HepG2 (cell line): ENCODE data around the gene KCNMB2. TPM values are rescaled to one million over a fixed set of nuclear protein-coding genes. Genes with fewer than 3 reads are reported as not detected.

ENCODE experiments used
- ATAC-seq: fragments of 200-7000 bp; cut with Tn5 transposase; 3 replicates; pipeline ENCODE4 v1.9.1; 2020; ENCODE audit warnings: mild to moderate bottlenecking, moderate library complexity
- BruUV-seq: library from RNA; stranded (reverse); fragments of 400-500 nt; replicated peaks from 2 replicates; lab custom pipeline; 2021; lab: Mats Ljungman, UMichigan
- CTCF ChIA-PET: fragments of 300-600 bp; formaldehyde crosslinking; extraction: SDS; loops from one replicate; lab custom pipeline; 2021; ENCODE audit warnings: low total read pairs, inconsistent platforms, low intra/inter-chr PET ratio; lab: Yijun Ruan, JAX
- POLR2A ChIA-PET: fragments of 350-600 bp; sonication (Branson Sonifier 250); formaldehyde crosslinking; loops from one replicate; lab custom pipeline; 2020; ENCODE audit warnings: antibody characterized with exemption, inconsistent platforms; lab: Yijun Ruan, JAX
- DNase-seq: peaks from one replicate; pipeline ENCODE4 v3.0.0-alpha.2; 2015; ENCODE audit warnings: low spot score
- FAIRE-seq: peaks from 3 replicates; lab custom pipeline; 2011; peaks lifted over from hg19 to GRCh38; lab: Jason Lieb, UNC
- H2AFZ ChIP-seq: one replicate; pipeline ENCODE4 v1.6.1; 2011; ENCODE audit warnings: low read length, inconsistent platforms
- H3K27ac ChIP-seq: fragments of 300-600 bp; 3 replicates; pipeline ENCODE4 v1.8.0; 2011; ENCODE audit warnings: mixed run types, mild to moderate bottlenecking, mixed read lengths, low read length, inconsistent platforms; ENCODE audit not compliant: insufficient read depth; ENCODE audit errors: extremely low read length
- H3K27me3 ChIP-seq, 2 experiments: fragments of 200-600 bp in 1 of 2; 2 replicates in 1 of 2; 3 replicates in 1 of 2; pipeline versions ENCODE4 v1.6.0 to v1.8.0; 2011; ENCODE audit warnings: low read length in 2 of 2, mild to moderate bottlenecking in 2 of 2, moderate library complexity in 2 of 2, inconsistent platforms in 1 of 2; ENCODE audit not compliant: insufficient read depth in 2 of 2, control insufficient read depth in 1 of 2
- H3K36me3 ChIP-seq, 2 experiments: fragments of 200-600 bp in 1 of 2; replicated peaks in 1 of 2; 2 replicates in 1 of 2; 3 replicates in 1 of 2; pipeline versions ENCODE4 v1.5.1 to v1.8.0; 2011; ENCODE audit warnings: low read length in 2 of 2, inconsistent platforms in 1 of 2; ENCODE audit not compliant: insufficient read depth in 2 of 2, control insufficient read depth in 1 of 2
- H3K4me1 ChIP-seq: 2 replicates; pipeline ENCODE4 v1.5.1; 2012; ENCODE audit warnings: low read length, inconsistent platforms; ENCODE audit not compliant: insufficient read depth
- H3K4me2 ChIP-seq: 2 replicates; pipeline ENCODE4 v1.6.0; 2011; ENCODE audit warnings: low read depth, low read length, inconsistent platforms
- H3K4me3 ChIP-seq, 3 experiments: fragments of 200-600 bp in 1 of 3; sonication (generic), shearing (Covaris generic) in 1 of 3; replicated peaks in 1 of 3; 2 replicates each; pipeline ENCODE4 v1.5.1; 2011 to 2016; ENCODE audit warnings: low read length in 3 of 3, inconsistent platforms in 2 of 3, low read depth in 2 of 3, mild to moderate bottlenecking in 2 of 3, control low read depth in 1 of 3, mixed read lengths in 1 of 3; ENCODE audit not compliant: insufficient read depth in 1 of 3
- H3K79me2 ChIP-seq: one replicate; pipeline ENCODE4 v1.6.1; 2011; ENCODE audit warnings: low read length, inconsistent platforms; ENCODE audit not compliant: insufficient read depth
- H3K9ac ChIP-seq: 2 replicates; pipeline ENCODE4 v1.6.0; 2011; ENCODE audit warnings: mild to moderate bottlenecking, low read depth, low read length, inconsistent platforms; ENCODE audit not compliant: insufficient read depth
- H3K9me3 ChIP-seq: 2 replicates; pipeline ENCODE4 v1.5.1; 2012; ENCODE audit warnings: mild to moderate bottlenecking, low read length
- H4K20me1 ChIP-seq: 2 replicates; pipeline ENCODE4 v1.6.0; 2011; ENCODE audit warnings: inconsistent platforms, mild to moderate bottlenecking, low read length, moderate library complexity; ENCODE audit not compliant: insufficient read depth
- AHDC1 ChIP-seq: sonication (generic); formaldehyde crosslinking; IDR thresholded peaks from 2 replicates; pipeline ENCODE4 v1.5.1; 2020; ENCODE audit warnings: mild to moderate bottlenecking, missing genetic modification reagents, borderline replicate concordance
- DMTF1 ChIP-seq: sonication (generic); formaldehyde crosslinking; IDR thresholded peaks from 2 replicates; pipeline ENCODE4 v1.4.0; 2020; ENCODE audit warnings: mild to moderate bottlenecking, missing genetic modification reagents
- FOXC1 ChIP-seq: sonication (generic); formaldehyde crosslinking; IDR thresholded peaks from 2 replicates; pipeline ENCODE4 v1.8.0; 2022; ENCODE audit warnings: mild to moderate bottlenecking, missing genetic modification reagents, borderline replicate concordance
- GATA4 ChIP-seq: sonication (generic); IDR thresholded peaks from 2 replicates; pipeline ENCODE4 v1.6.1; 2016; ENCODE audit warnings: antibody characterized with exemption, low read depth, borderline replicate concordance
- GTF3A ChIP-seq: sonication (generic); formaldehyde crosslinking; conservative IDR thresholded peaks from 2 replicates; pipeline ENCODE4 v1.4.0; 2020; ENCODE audit warnings: mild to moderate bottlenecking, missing genetic modification reagents
- HDAC2 ChIP-seq: sonication (generic); formaldehyde crosslinking; IDR thresholded peaks from 2 replicates; pipeline ENCODE4 v1.4.0; 2020; ENCODE audit warnings: missing genetic modification reagents
- ISL2 ChIP-seq: sonication (generic); formaldehyde crosslinking; IDR thresholded peaks from 2 replicates; pipeline ENCODE4 v1.5.0; 2020; ENCODE audit warnings: missing genetic modification reagents
- PAXIP1 ChIP-seq: sonication (generic); formaldehyde crosslinking; conservative IDR thresholded peaks from 2 replicates; pipeline ENCODE4 v1.4.0; 2020; ENCODE audit warnings: mild to moderate bottlenecking, missing genetic modification reagents, moderate library complexity
- PTBP1 ChIP-seq: fragments of 200-400 bp; formaldehyde crosslinking; IDR thresholded peaks from 2 replicates; pipeline ENCODE4 v1.6.1; 2018; ENCODE audit warnings: low read length, low read depth; ENCODE audit not compliant: poor library complexity, severe bottlenecking
- ZFP36L1 ChIP-seq: sonication (generic); formaldehyde crosslinking; IDR thresholded peaks from 2 replicates; pipeline ENCODE4 v1.8.0; 2022; ENCODE audit warnings: mild to moderate bottlenecking, missing genetic modification reagents, moderate library complexity
- ZNF670 ChIP-seq: sonication (generic); formaldehyde crosslinking; IDR thresholded peaks from 2 replicates; pipeline ENCODE4 v1.8.0; 2022; ENCODE audit warnings: mild to moderate bottlenecking, missing genetic modification reagents, borderline replicate concordance
- ZNF773 ChIP-seq: sonication (generic); formaldehyde crosslinking; IDR thresholded peaks from 2 replicates; pipeline ENCODE4 v1.4.0; 2020; ENCODE audit warnings: missing genetic modification reagents, borderline replicate concordance
- ZSCAN21 ChIP-seq: sonication (generic); formaldehyde crosslinking; IDR thresholded peaks from 2 replicates; pipeline ENCODE4 v1.8.0; 2022; ENCODE audit warnings: mild to moderate bottlenecking, missing genetic modification reagents, moderate library complexity, borderline replicate concordance
- WGBS: methylation state at CpG from one replicate; pipeline ENCODE4 v1.1.6; 2017; ENCODE audit warnings: low lambda C conversion rate; 5-methylcytosine and 5-hydroxymethylcytosine counted together
- in situ Hi-C: cut with HindIII; loops from 2 replicates; pipeline ENCODE4 v1.10.0; 2017; ENCODE audit warnings: low pct_unique_long_range_greater_than_20kb; ENCODE audit not compliant: extremely low pct_ligation_motif_present
- intact Hi-C: fragments of 100-400 bp; cut with micrococcal nuclease; formaldehyde crosslinking; loops from one replicate; pipeline ENCODE4 v1.10.0; 2022; ENCODE audit not compliant: unreplicated experiment
- polyA plus RNA-seq, 8 experiments: library from polyadenylated mRNA; depleted of rRNA in 3 of 8; stranded (reverse) in 7 of 8; unstranded in 1 of 8; fragments of >200 nt; fragmentation: Illumina TruSeq in 4 of 8; extraction: Trizol in 4 of 8; gene quantifications; 2 replicates each; pipeline versions ENCODE4 v1.2.1 to v1.2.3, GENCODE V29; 2011 to 2016; ENCODE audit warnings: low read depth in 4 of 8, missing spikeins in 1 of 8, mixed read lengths in 1 of 8; ENCODE audit not compliant: insufficient read depth in 1 of 8
- total RNA-seq, 5 experiments: library from RNA; depleted of rRNA; stranded (reverse); fragments of >200 nt; fragmentation: Illumina TruSeq; extraction: Trizol; gene quantifications; 2 replicates each; pipeline ENCODE4 v1.2.3, GENCODE V29; 2016; ENCODE audit warnings: low read depth in 1 of 5

The KCNMB2 gene
- total and polyA plus RNA-seq, 2 of the 13 experiments (the other 11 are each of a cell fraction or from before 2014, with no cell fraction given), result not detected

GRCh38 chr3:178631950-178632349 is 95.7 kb downstream of the KCNMB2 start (continued):
- no peak for TF ChIP-seq ZNF670
- TF ChIP-seq ISL2, result no peak
- TF ChIP-seq GTF3A, result no peak
- no peak for TF ChIP-seq AHDC1
- TF ChIP-seq ZNF773, result no peak
- TF ChIP-seq, all 625 proteins: peak for 0

GRCh38 chr3:178634975-178635374 is 98.7 kb downstream of the KCNMB2 start:
- no peaks in the 10 kb centered on the region for H3K36me3 ChIP-seq
- peaks cover 5% of the 10 kb centered on the region; the same call in 1 of the 2 replicates for H3K9me3 ChIP-seq
- 0% methylated on average over 1 of the region's 1 CpG for WGBS
- no TSS peak for BruUV-seq
- H2AFZ ChIP-seq, result no peak overlapping the region
- no peak for DNase-seq
- no peak for FAIRE-seq
- H3K4me1 ChIP-seq, result no peaks in the 10 kb centered on the region
- in situ Hi-C loops (no loop called here), intact Hi-C loops (no loop called here)
- no peak overlapping the region for H3K9ac ChIP-seq
- POLR2A ChIA-PET, result no interaction called here
- no peaks in the 10 kb centered on the region for H4K20me1 ChIP-seq
- no peak for ATAC-seq
- CTCF ChIA-PET, result no interaction called here
- H3K79me2 ChIP-seq, result no peaks in the 10 kb centered on the region
- H3K4me3 ChIP-seq, result no peak overlapping the region
- H3K4me2 ChIP-seq, result no peak overlapping the region
- H3K27ac ChIP-seq, result no peak overlapping the region
- H3K27me3 ChIP-seq, result no peaks in the 10 kb centered on the region
- TF ChIP-seq PTBP1, result no peak
- no peak for TF ChIP-seq ZFP36L1 (CRISPR knock-in tag)
- no peak for TF ChIP-seq GATA4
- no peak for TF ChIP-seq ZSCAN21
- no peak for TF ChIP-seq HDAC2 (CRISPR knock-in tag)
- no peak for TF ChIP-seq DMTF1 (CRISPR knock-in tag)
- no peak for TF ChIP-seq PAXIP1 (CRISPR knock-in tag)
- no peak for TF ChIP-seq FOXC1
